Measurements from ENCODE around the gene RASAL2. TPM values are rescaled to one million over a fixed set of nuclear protein-coding genes. Genes with fewer than 3 reads are reported as not detected.

The RASAL2 gene
- total RNA-seq, 4 donors from 2014 or later = 31.8 to 48.3 (median 37.8) TPM

DNA sequence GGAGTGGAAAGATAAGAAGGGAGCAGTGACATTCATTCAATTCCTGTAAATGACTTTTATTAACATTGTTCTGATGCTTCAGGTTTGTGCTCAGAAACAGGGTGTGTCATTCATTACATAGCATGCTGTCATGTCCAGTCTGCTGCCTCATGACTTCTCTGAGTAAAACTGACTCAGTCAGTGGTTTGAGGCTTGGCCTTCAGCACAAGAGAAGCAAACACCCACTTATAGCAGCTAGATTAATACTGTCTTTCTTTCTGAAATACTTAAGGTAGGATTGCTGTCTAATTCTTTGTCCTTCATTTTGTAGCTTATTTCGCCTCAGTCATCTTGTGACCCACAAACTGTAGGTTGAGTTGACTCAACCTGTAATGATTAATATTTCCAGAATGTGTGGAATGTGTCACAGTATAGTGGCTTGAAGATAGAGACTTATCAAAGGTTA is 32.9 kb downstream of the RASAL2 start:
- no peaks in the 10 kb centered on the region for H3K36me3 ChIP-seq
- 87% methylated on average over 1 of the region's 1 CpG for WGBS
- H3K9me3 ChIP-seq = no peaks in the 10 kb centered on the region
- no peak for DNase-seq (ENCODE audit: low spot score in 2 of 2)
- no peak overlapping the region for H3K27ac ChIP-seq
- H3K27me3 ChIP-seq = no peaks in the 10 kb centered on the region
- H3K4me1 ChIP-seq = peaks cover 20% of the 10 kb centered on the region
- no peak overlapping the region for H3K4me3 ChIP-seq
- TF ChIP-seq POLR2AphosphoS5 (IDR thresholded peaks at IDR 0.05) = no peak

DNA sequence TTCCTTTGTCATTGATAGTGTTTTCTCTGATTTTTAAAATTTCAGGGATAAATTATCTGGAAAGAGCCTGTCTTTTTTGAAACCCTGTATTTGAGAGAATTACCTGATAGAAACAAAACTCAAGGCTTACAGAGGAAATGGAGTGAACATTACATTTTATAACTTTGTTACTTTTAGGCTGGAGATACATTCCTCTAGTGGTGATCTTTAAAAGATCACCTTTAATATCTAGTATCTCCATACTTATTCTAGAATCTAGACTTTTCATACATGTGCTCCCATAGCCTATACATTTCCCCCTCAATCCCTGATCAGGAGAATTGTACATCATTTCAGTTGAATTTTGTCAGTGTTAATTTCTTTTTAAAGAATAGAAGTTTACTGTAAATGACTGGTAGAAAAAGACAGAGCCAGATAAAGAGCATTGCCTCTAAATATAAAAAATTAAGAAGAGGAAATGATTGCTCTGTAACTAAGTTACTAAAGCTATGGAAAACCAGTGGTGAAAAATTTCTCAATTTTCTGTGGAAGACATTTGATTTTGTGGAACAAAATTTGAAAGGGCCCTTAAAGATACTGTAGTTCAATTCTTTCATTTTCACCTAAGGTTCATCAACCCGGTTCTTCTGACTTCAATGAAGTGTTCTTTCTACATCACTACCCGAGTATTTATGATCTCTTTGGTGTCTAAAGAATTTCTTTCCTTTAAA is 33.7 kb downstream of the RASAL2 start:
- no peak overlapping the region for H3K27ac ChIP-seq
- H3K36me3 ChIP-seq = no peaks in the 10 kb centered on the region
- peaks cover 20% of the 10 kb centered on the region for H3K4me1 ChIP-seq
- H3K27me3 ChIP-seq = no peaks in the 10 kb centered on the region
- TF ChIP-seq, protein P1, sequence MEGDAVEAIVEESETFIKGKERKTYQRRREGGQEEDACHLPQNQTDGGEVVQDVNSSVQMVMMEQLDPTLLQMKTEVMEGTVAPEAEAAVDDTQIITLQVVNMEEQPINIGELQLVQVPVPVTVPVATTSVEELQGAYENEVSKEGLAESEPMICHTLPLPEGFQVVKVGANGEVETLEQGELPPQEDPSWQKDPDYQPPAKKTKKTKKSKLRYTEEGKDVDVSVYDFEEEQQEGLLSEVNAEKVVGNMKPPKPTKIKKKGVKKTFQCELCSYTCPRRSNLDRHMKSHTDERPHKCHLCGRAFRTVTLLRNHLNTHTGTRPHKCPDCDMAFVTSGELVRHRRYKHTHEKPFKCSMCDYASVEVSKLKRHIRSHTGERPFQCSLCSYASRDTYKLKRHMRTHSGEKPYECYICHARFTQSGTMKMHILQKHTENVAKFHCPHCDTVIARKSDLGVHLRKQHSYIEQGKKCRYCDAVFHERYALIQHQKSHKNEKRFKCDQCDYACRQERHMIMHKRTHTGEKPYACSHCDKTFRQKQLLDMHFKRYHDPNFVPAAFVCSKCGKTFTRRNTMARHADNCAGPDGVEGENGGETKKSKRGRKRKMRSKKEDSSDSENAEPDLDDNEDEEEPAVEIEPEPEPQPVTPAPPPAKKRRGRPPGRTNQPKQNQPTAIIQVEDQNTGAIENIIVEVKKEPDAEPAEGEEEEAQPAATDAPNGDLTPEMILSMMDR (IDR thresholded peaks at IDR 0.05) = no peak
- TF ChIP-seq POLR2AphosphoS5 (IDR thresholded peaks at IDR 0.05) = no peak
- no peak overlapping the region for H3K4me3 ChIP-seq
- no peaks in the 10 kb centered on the region for H3K9me3 ChIP-seq
- no peak for DNase-seq (ENCODE audit: low spot score in 2 of 2)
- 88% methylated on average over 2 of the region's 2 CpGs for WGBS

DNA sequence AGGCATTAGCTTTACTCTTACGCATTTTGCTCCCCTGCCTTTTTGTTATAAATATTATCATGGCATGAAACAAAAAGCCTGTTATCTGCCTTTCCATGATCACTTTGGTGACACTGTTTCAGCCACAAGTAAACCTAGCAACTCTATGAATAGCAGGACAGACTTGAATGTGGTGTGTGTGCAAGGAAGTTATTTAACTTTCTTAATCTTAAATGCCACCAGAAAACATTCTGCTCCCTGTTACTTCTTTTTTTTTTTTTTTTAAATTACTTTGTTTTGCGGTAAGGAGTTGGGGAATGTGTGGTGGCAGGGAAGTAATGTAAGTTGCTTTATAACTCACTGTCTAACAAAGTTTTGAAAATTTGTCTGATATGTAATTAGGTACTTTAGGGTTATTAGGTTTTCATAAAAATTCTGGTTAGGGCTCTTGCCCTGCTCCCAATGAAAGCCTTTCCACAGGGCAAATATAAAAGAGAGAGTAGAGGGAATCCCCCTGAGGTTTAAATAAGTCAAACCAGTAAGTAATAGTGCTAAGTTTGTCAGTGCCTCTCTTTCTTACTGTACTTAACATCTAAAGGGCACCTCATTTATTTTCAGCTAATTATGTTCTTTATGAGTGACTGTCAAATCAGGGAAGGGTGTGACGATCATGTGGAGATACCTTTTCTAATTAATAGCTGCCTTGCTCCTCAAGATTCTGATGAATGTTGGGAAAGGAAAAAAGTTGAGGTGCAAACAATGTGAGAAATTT is 39.5 kb downstream of the RASAL2 start:
- WGBS = 76% methylated on average over 3 of the region's 3 CpGs
- H3K9me3 ChIP-seq = no peaks in the 10 kb centered on the region
- no peaks in the 10 kb centered on the region for H3K36me3 ChIP-seq
- no peak overlapping the region for H3K27ac ChIP-seq
- TF ChIP-seq POLR2A (IDR thresholded peaks at IDR 0.05) = no peak
- TF ChIP-seq, protein P1 (IDR thresholded peaks at IDR 0.05) = no peak
- no peak for TF ChIP-seq POLR2AphosphoS5 (IDR thresholded peaks at IDR 0.05)
- TF ChIP-seq EP300 (IDR thresholded peaks at IDR 0.05) = no peak
- H3K27me3 ChIP-seq = no peaks in the 10 kb centered on the region
- no peak for DNase-seq (ENCODE audit: low spot score in 2 of 2)
- H3K4me1 ChIP-seq = peaks cover 11% of the 10 kb centered on the region
- H3K4me3 ChIP-seq = no peak overlapping the region

DNA sequence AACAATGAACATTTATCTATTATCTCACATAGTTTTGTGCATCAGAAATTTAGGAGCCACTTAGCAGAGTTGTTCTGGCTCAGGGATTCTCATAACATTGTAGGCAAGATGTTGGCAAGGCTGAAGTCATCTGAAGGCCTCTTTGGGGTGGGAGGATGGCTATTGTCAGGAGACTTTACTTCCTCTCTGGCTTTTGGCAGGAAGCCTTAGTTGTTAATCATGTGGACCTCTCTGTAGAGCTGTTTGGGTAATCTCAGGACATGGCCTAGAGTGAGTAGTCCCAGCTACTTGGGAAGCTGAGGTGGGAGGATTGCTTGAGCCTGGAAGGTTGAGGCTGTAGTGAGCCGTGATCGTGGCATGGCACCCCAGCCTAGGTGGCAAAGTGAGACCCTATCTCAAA is 40.2 kb downstream of the RASAL2 start:
- DNase-seq (ENCODE audit: low spot score in 2 of 2) = no peak
- H3K9me3 ChIP-seq = no peaks in the 10 kb centered on the region
- H3K27me3 ChIP-seq = no peaks in the 10 kb centered on the region
- H3K4me1 ChIP-seq = peaks cover 11% of the 10 kb centered on the region
- 74% methylated on average over 2 of the region's 2 CpGs for WGBS
- H3K27ac ChIP-seq = no peak overlapping the region
- H3K36me3 ChIP-seq = no peaks in the 10 kb centered on the region
- no peak overlapping the region for H3K4me3 ChIP-seq
- no peak for TF ChIP-seq POLR2AphosphoS5 (IDR thresholded peaks at IDR 0.05)
- TF ChIP-seq, protein P1 (IDR thresholded peaks at IDR 0.05) = no peak
- TF ChIP-seq EP300 (IDR thresholded peaks at IDR 0.05) = no peak
- TF ChIP-seq POLR2A (IDR thresholded peaks at IDR 0.05) = no peak

DNA sequence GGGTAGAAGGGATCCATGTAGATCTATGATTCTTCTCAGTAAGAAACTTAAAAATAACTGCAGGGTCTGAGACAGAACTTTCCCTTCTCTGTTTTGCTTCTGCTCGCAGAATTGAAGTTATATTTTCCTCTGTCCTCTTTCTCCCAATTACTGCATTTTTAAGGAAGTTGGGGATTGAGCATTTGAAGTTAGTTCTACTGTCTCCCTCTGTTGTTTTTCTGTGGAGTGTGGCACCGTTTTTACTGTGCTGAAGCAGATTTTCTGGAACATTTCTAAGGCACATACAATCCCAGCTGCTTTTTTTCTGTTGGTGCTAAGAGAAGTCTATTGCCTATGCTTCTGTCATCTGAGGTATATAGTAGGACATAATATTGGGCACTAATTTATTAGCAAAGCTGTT is 43.3 kb downstream of the RASAL2 start:
- H3K27ac ChIP-seq = no peak overlapping the region
- DNase-seq (ENCODE audit: low spot score in 2 of 2) = no peak
- no peaks in the 10 kb centered on the region for H3K9me3 ChIP-seq
- no peaks in the 10 kb centered on the region for H3K36me3 ChIP-seq
- no peak overlapping the region for H3K4me3 ChIP-seq
- WGBS = 33% methylated on average over 2 of the region's 2 CpGs
- no peaks in the 10 kb centered on the region for H3K27me3 ChIP-seq
- TF ChIP-seq POLR2AphosphoS5 (IDR thresholded peaks at IDR 0.05) (no peak), POLR2A (IDR thresholded peaks at IDR 0.05) (no peak), EP300 (IDR thresholded peaks at IDR 0.05) (no peak)
- TF ChIP-seq, protein P1 (IDR thresholded peaks at IDR 0.05) = no peak
- peaks cover 11% of the 10 kb centered on the region for H3K4me1 ChIP-seq

Data from suprapubic skin (tissue), 4 donors.